ENCODE data around the gene TAS2R60.

GRCh38 chr7:143419880-143420279, 23.4 kb upstream of the TAS2R60 start:
- TF ChIP-seq CTCF (IDR thresholded peaks at IDR 0.05) (no peak), POLR2AphosphoS5 (IDR thresholded peaks at IDR 0.05; ENCODE audit: insufficient read depth in 1 of 2, low read depth in 1 of 2) (no peak)

Measured in vagina (tissue), 2 donors.